Activated T-cell treated with anti-CD3 and anti-CD28 coated beads for 48 hours (primary cell): ENCODE data around the gene GGCX.

ENCODE experiments used
- DNase-seq: peaks from one replicate; pipeline ENCODE4 v3.0.0-alpha.2; 2020; ENCODE audit warnings: low read depth

GGCX gene

GRCh38 chr2:85516653-85517389, 44.5 kb downstream of the GGCX start:
- DNase-seq = no peak

GRCh38 chr2:85514323-85514722, 47.0 kb downstream of the GGCX start:
- no peak for DNase-seq

GRCh38 chr2:85511008-85511811, 50.1 kb downstream of the GGCX start:
- no peak for DNase-seq

- DNase-seq = no peak
Measured at GRCh38 chr2:85506768-85507181, 54.5 kb downstream of the GGCX start.

GRCh38 chr2:85505551-85506238, 55.6 kb downstream of the GGCX start:
- no peak for DNase-seq

- no peak for DNase-seq
Measured at GRCh38 chr2:85504778-85505261, 56.5 kb downstream of the GGCX start.

- no peak for DNase-seq
Measured at GRCh38 chr2:85503851-85504777, 57.2 kb downstream of the GGCX start.

- no peak for DNase-seq
Measured at GRCh38 chr2:85503168-85503850, 58.0 kb downstream of the GGCX start.

- no peak for DNase-seq
Measured at GRCh38 chr2:85502720-85503119, 58.6 kb downstream of the GGCX start.

GRCh38 chr2:85501248-85501647, 60.0 kb downstream of the GGCX start:
- DNase-seq = no peak

- DNase-seq = no peak
Measured at GRCh38 chr2:85497944-85498630, 63.2 kb downstream of the GGCX start.

GRCh38 chr2:85496436-85496835, 64.9 kb downstream of the GGCX start:
- DNase-seq = no peak
